Keratinocyte (primary cell): ENCODE measurements around the gene OR4F6.
"Not testable (repeated sequence)": the region's sequence is repeated elsewhere in the genome, so short reads cannot be mapped to it uniquely, and the experiment has no call there.

Source experiments
- CTCF ChIP-seq, 3 experiments: IDR thresholded peaks in 1 of 3; conservative IDR thresholded peaks in 1 of 3; optimal IDR thresholded peaks in 1 of 3; 2 replicates in 2 of 3; 3 replicates in 1 of 3; pipeline versions ENCODE3 to v1.5.1; 2011; ENCODE audit warnings: low read length in 3 of 3, mild to moderate bottlenecking in 3 of 3, moderate library complexity in 2 of 3, control low read depth in 1 of 3, inconsistent platforms in 1 of 3; ENCODE audit not compliant: insufficient read depth in 2 of 3; ENCODE audit errors: extremely low read depth in 1 of 3
- EZH2 ChIP-seq: IDR thresholded peaks from one replicate; pipeline ENCODE4 v1.6.1; 2012; ENCODE audit warnings: inconsistent platforms, mild to moderate bottlenecking, low read length, moderate library complexity

GRCh38 chr15:101788001-101788400 is 15.3 kb upstream of the OR4F6 start:
- not testable (repeated sequence) for TF ChIP-seq CTCF (optimal IDR thresholded peaks at IDR 0.05 in 1 of 3, IDR thresholded peaks at IDR 0.05 in 1 of 3, conservative IDR thresholded peaks at IDR 0.05 in 1 of 3; ENCODE audit: extremely low read depth in 1 of 3, insufficient read depth in 2 of 3, low read length in 3 of 3); EZH2
